ENCODE data around the gene SRR. TPM values are rescaled to one million over a fixed set of nuclear protein-coding genes. Genes with fewer than 3 reads are reported as not detected.

The SRR gene
- total RNA-seq, 1 experiment from 2014 or later = 5.6 TPM

- H2AFZ ChIP-seq (ENCODE audit: low read length) = no peak overlapping the region
These were observed 68.4 kb downstream of the SRR start for GRCh38 chr17:2372180-2372579.

More at GRCh38 chr17:2372180-2372579, 68.4 kb downstream of the SRR start:
- WGBS (ENCODE audit: extremely low coverage, insufficient read length, low lambda C conversion rate) = no CpG with 5 or more reads among the region's 26 CpGs
- no peak overlapping the region for H3K56ac ChIP-seq (ENCODE audit: insufficient read length, low read depth, low read length)
- H4K20me1 ChIP-seq (ENCODE audit: control insufficient read depth, insufficient read depth, insufficient read length) = no peaks in the 10 kb centered on the region
- no peaks in the 10 kb centered on the region for H3K79me1 ChIP-seq (ENCODE audit: insufficient read depth, low read depth, low read length, poor library complexity, severe bottlenecking)
- no peak overlapping the region for H3K4me3 Mint-ChIP-seq
- H3K9me3 Mint-ChIP-seq = no peaks in the 10 kb centered on the region
- no peak overlapping the region for H2BK20ac ChIP-seq (ENCODE audit: low read depth, low read length, poor library complexity, severe bottlenecking)
- no peak overlapping the region for H3K18ac ChIP-seq (ENCODE audit: insufficient read length, low read depth, low read length)
- H3K23me2 ChIP-seq (ENCODE audit: insufficient read length, low read depth, low read length, poor library complexity, severe bottlenecking) = no peaks in the 10 kb centered on the region
- H3K4me2 ChIP-seq (ENCODE audit: insufficient read depth, insufficient read length, low read length) = no peak overlapping the region
- peaks cover 3 to 25% (median 22%) of the 10 kb centered on the region in 3 experiments; a peak in 6 of 7 replicates for H3K36me3 Mint-ChIP-seq (ENCODE audit: insufficient read depth in 1 of 3, low read depth in 3 of 3)
- no peak overlapping the region for H3K9ac ChIP-seq (ENCODE audit: extremely low read depth, insufficient read length, low read length)
- H3K79me2 ChIP-seq (ENCODE audit: insufficient read depth, low read length) = no peaks in the 10 kb centered on the region
- no peak for DNase-seq
- H2BK5ac ChIP-seq (ENCODE audit: insufficient read length, low read length) = no peak overlapping the region
- H3K27me3 Mint-ChIP-seq (ENCODE audit: low read depth) = no peaks in the 10 kb centered on the region
- H3T11ph ChIP-seq (ENCODE audit: low read length) = no peak overlapping the region
- no peak for TF ChIP-seq CTCF (conservative IDR thresholded peaks at IDR 0.05)
- no peak overlapping the region for H3K14ac ChIP-seq (ENCODE audit: insufficient read depth, low read length)
- H3K23ac ChIP-seq (ENCODE audit: insufficient read length, low read depth, low read length) = no peak overlapping the region
- H3K27ac ChIP-seq (ENCODE audit: insufficient read length, low read depth, low read length) = no peak overlapping the region
- H2BK120ac ChIP-seq (ENCODE audit: low read depth, low read length, poor library complexity, severe bottlenecking) = no peak overlapping the region
- no peak overlapping the region for H4K5ac ChIP-seq (ENCODE audit: insufficient read length, low read depth, low read length)
- H3K4me1 ChIP-seq (ENCODE audit: insufficient read depth, low read length) = no peaks in the 10 kb centered on the region
- no peaks in the 10 kb centered on the region for H3K27me3 ChIP-seq (ENCODE audit: insufficient read depth, low read length)
- no peak overlapping the region for H2BK12ac ChIP-seq (ENCODE audit: insufficient read length, low read depth, low read length)
- H3K27ac Mint-ChIP-seq = no peak overlapping the region
- H2AK5ac ChIP-seq (ENCODE audit: insufficient read length, low read length) = no peak overlapping the region
- no peak overlapping the region for H4K8ac ChIP-seq (replicated peaks; ENCODE audit: insufficient read length, low read depth, low read length)
- peaks cover 13 to 19% of the 10 kb centered on the region in 2 experiments for H3K4me1 Mint-ChIP-seq
- no peak overlapping the region for H3K4ac ChIP-seq (ENCODE audit: low read depth, low read length)
- H3K9me3 ChIP-seq (ENCODE audit: control insufficient read depth, low read depth, low read length) = no peaks in the 10 kb centered on the region
- H4K91ac ChIP-seq (ENCODE audit: insufficient read length, low read depth, low read length) = no peak overlapping the region
- H2BK15ac ChIP-seq (ENCODE audit: low read depth, low read length) = no peak overlapping the region

Measured in H9 (cell line).